OCI-LY7 (cell line): ENCODE data around the gene KHDRBS1. TPM values are rescaled to one million over a fixed set of nuclear protein-coding genes. Genes with fewer than 3 reads are reported as not detected.
A peak's percentile ranks its signal among the peaks of the same experiment; 100 is the strongest.

ENCODE experiments used
- Bru-seq: library from RNA; stranded (reverse); fragments of 400-500 nt; gene quantifications from one replicate; lab custom pipeline; 2021; lab: Mats Ljungman, UMichigan
- BruChase-seq, 2 experiments: library from RNA; stranded (reverse); fragments of 400-500 nt; gene quantifications; one replicate each; lab custom pipeline; 2021; lab: Mats Ljungman, UMichigan
- BruUV-seq: library from RNA; stranded (reverse); fragments of 400-500 nt; replicated peaks from 2 replicates; lab custom pipeline; 2021; lab: Mats Ljungman, UMichigan
- CTCF ChIA-PET: fragments of 300-600 bp; sonication (Branson Sonifier 250); formaldehyde crosslinking; loops from one replicate; lab custom pipeline; 2022; ENCODE audit warnings: antibody characterized with exemption; ENCODE audit not compliant: unreplicated experiment; lab: Charles Lee
- POLR2A ChIA-PET: fragments of 300-600 bp; sonication (Branson Sonifier 250); formaldehyde crosslinking; loops from one replicate; lab custom pipeline; 2022; ENCODE audit warnings: antibody characterized with exemption; lab: Charles Lee
- DNase-seq: peaks from one replicate; pipeline ENCODE4 v3.0.0-alpha.2; 2015; ENCODE audit warnings: low spot score
- H2AFZ ChIP-seq: fragments of 200-600 bp; sonication (generic), shearing (Covaris generic); 2 replicates; pipeline ENCODE4 v1.6.1; 2014; ENCODE audit warnings: mild to moderate bottlenecking, antibody characterized with exemption, low read length, moderate library complexity
- H3K27ac ChIP-seq: fragments of 200-600 bp; sonication (generic); 2 replicates; pipeline ENCODE4 v1.5.1; 2014; ENCODE audit warnings: mixed run types, low read depth, mild to moderate bottlenecking, moderate library complexity, low read length, inconsistent platforms; ENCODE audit not compliant: poor library complexity, severe bottlenecking
- H3K36me3 ChIP-seq: fragments of 200-600 bp; sonication (generic); 2 replicates; pipeline ENCODE4 v1.6.1; 2014; ENCODE audit warnings: mild to moderate bottlenecking, antibody characterized with exemption, low read length, moderate library complexity, mixed read lengths; ENCODE audit not compliant: insufficient read depth
- H3K4me1 ChIP-seq: fragments of 200-600 bp; sonication (generic); 2 replicates; pipeline ENCODE4 v1.5.1; 2014; ENCODE audit warnings: mild to moderate bottlenecking, low read length; ENCODE audit not compliant: insufficient read depth, poor library complexity, severe bottlenecking
- H3K4me2 ChIP-seq: fragments of 200-600 bp; sonication (generic); 2 replicates; pipeline ENCODE4 v1.6.1; 2014; ENCODE audit warnings: mild to moderate bottlenecking, low read length
- H3K4me3 ChIP-seq: fragments of 200-600 bp; sonication (generic); 2 replicates; pipeline ENCODE4 v1.5.1; 2014; ENCODE audit warnings: mild to moderate bottlenecking, low read depth, low read length; ENCODE audit not compliant: poor library complexity, severe bottlenecking
- H3K79me2 ChIP-seq: fragments of 200-600 bp; sonication (generic); 2 replicates; pipeline ENCODE4 v1.6.1; 2016; ENCODE audit warnings: low read depth, mild to moderate bottlenecking, low read length, moderate library complexity, mixed read lengths; ENCODE audit not compliant: insufficient read depth
- H3K9me2 ChIP-seq: fragments of 200-600 bp; sonication (generic); 2 replicates; pipeline ENCODE4 v1.6.1; 2016; ENCODE audit warnings: mild to moderate bottlenecking, low read length, mixed read lengths; ENCODE audit not compliant: insufficient read depth
- H3K9me3 ChIP-seq: fragments of 200-600 bp; sonication (generic); 2 replicates; pipeline ENCODE4 v1.6.1; 2014; ENCODE audit warnings: mild to moderate bottlenecking, mixed run types, low read length, mixed read lengths
- H4K20me1 ChIP-seq: fragments of 200-600 bp; sonication (generic); 2 replicates; pipeline ENCODE4 v1.6.1; 2014; ENCODE audit warnings: mild to moderate bottlenecking, antibody characterized with exemption, low read length, moderate library complexity, mixed read lengths; ENCODE audit not compliant: insufficient read depth
- EZH2phosphoT487 ChIP-seq: fragments of 200-600 bp; sonication (generic); IDR thresholded peaks from 2 replicates; pipeline ENCODE4 v1.6.1; 2018; ENCODE audit warnings: low read depth, borderline replicate concordance, mild to moderate bottlenecking, mixed run types, antibody characterized with exemption, low read length, moderate library complexity, mixed read lengths
- intact Hi-C: fragments of 100-400 bp; cut with micrococcal nuclease; formaldehyde crosslinking; loops from one replicate; pipeline ENCODE4 v1.10.0; 2022; ENCODE audit not compliant: unreplicated experiment
- long read RNA-seq: library from polyadenylated mRNA; stranded (forward); transcript quantifications from one replicate; pipeline ENCODE4 v2.0.0, GENCODE V29; 2022
- total RNA-seq, 2 experiments: library from RNA; depleted of rRNA in 1 of 2; stranded (reverse); fragments of >200 nt in 1 of 2; shearing (Covaris generic) in 1 of 2; gene quantifications; 2 replicates each; pipeline ENCODE4 v1.2.3, GENCODE V29; 2014 to 2022
- TF ChIP-seq, protein P1 (sequence below): fragments of 200-600 bp; sonication (generic); conservative IDR thresholded peaks from 2 replicates; pipeline ENCODE4 v1.5.1; 2014; ENCODE audit warnings: mild to moderate bottlenecking, antibody characterized with exemption, low read length, moderate library complexity, mixed read lengths

Gene KHDRBS1, protein sequence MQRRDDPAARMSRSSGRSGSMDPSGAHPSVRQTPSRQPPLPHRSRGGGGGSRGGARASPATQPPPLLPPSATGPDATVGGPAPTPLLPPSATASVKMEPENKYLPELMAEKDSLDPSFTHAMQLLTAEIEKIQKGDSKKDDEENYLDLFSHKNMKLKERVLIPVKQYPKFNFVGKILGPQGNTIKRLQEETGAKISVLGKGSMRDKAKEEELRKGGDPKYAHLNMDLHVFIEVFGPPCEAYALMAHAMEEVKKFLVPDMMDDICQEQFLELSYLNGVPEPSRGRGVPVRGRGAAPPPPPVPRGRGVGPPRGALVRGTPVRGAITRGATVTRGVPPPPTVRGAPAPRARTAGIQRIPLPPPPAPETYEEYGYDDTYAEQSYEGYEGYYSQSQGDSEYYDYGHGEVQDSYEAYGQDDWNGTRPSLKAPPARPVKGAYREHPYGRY
- total RNA-seq (2014; rRNA removed; shearing (Covaris generic)) (87.7 and 94.7 TPM in 2 replicates), total RNA-seq (2022) (200 and 220 TPM in 2 replicates), Bru-seq, nascent RNA (percentile 93 among the genes with signal in this experiment), BruChase-seq, experiment 1, labeled RNA remaining after a 6-hour chase (percentile 97 among the genes with signal in this experiment), BruChase-seq, experiment 2, labeled RNA remaining after a 2-hour chase (percentile 92 among the genes with signal in this experiment)
- long read RNA-seq, transcript KHDRBS1-202 (9 exons, 2,757 nt): major isoform, 400 of 495 reads
- long read RNA-seq, partial matches to known transcripts: 61 of 495 reads
- long read RNA-seq, other reads (novel, unspliced or antisense): 27 of 495 reads

DNA sequence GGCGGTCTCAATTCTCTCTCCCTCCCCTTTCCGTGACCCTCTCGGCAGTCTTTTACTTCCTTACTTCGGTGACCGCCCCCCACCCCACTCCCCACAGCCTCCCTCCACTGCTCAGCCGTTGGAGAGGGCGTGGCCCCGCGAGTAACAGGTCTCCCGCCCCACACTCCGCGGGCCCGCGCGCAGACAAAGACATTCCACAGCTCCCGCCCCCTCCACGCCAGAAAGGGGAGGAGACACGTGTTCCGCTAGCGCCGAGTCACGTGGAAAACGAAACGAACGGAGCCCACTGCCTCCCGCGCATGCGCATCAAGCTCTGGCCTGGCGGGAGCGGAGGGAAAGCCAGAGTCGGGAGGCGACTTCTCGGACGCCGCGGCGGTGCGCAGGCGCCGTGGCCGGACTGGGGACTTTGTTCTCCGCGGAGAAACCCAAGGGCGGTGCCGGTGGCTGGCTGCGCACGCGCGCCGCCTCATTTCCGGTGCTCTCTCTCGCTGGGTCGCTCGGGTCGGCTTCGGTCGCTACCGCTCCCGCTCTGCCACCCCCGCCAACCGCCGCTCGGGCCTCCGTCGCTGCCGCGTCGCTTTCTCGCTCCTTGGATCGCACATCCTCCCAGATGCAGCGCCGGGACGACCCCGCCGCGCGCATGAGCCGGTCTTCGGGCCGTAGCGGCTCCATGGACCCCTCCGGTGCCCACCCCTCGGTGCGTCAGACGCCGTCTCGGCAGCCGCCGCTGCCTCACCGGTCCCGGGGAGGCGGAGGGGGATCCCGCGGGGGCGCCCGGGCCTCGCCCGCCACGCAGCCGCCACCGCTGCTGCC lies at the start of gene KHDRBS1:
Gene KHDRBS1, plus strand, starts transcription at position 483 of the 813 bp plus-strand sequence. Its CDS starts 128 bp downstream, at position 611.
- intact Hi-C loops: loop anchor here (2.0 kb wide), 1 partner anchor 75 kb away; the partner anchor contains the start of gene PTP4A2
- peaks cover 49% of the 10 kb centered on the region for H3K79me2 ChIP-seq

DNA sequence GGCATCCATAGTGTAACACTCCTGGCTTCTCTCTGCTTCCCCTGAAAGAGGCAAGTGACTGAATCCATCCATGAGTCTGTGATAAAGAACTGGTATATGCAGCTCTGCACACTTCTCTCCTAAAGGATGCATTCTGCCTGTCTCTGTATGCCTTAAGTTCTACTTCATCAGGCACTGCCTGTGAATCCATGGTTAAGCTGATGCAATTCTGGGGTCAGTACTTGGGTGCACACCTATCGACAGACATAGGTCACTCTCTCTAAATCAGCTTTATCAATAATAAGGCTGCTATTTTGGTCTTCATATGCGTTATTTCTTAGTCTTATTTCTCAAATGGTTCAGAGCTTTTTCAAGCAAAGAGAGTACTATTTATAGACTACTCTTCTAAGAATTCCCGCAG lies 42.8 kb upstream of the KHDRBS1 start:
- ChIA-PET CTCF (no interaction called here), POLR2A (interaction anchor here (0.6 to 1.4 kb wide), 5 partner anchors 9 to 21 kb away, joined by 3 to 7 read pairs (median 4); no protein-coding TSS in a partner anchor)
- Histone ChIP-seq H3K27ac (no peak overlapping the region), H3K4me1 (no peaks in the 10 kb centered on the region), H3K9me3 (no peaks in the 10 kb centered on the region), H2AFZ (no peak overlapping the region), H3K4me2 (no peak overlapping the region), H3K36me3 (no peaks in the 10 kb centered on the region), H3K9me2 (no peaks in the 10 kb centered on the region), H3K4me3 (no peak overlapping the region), H4K20me1 (no peaks in the 10 kb centered on the region), H3K79me2 (no peaks in the 10 kb centered on the region)
- BruUV-seq: no TSS peak
- DNase-seq: no peak
- intact Hi-C loops: no loop called here
- no peak for TF ChIP-seq EZH2phosphoT487
- TF ChIP-seq, protein P1, sequence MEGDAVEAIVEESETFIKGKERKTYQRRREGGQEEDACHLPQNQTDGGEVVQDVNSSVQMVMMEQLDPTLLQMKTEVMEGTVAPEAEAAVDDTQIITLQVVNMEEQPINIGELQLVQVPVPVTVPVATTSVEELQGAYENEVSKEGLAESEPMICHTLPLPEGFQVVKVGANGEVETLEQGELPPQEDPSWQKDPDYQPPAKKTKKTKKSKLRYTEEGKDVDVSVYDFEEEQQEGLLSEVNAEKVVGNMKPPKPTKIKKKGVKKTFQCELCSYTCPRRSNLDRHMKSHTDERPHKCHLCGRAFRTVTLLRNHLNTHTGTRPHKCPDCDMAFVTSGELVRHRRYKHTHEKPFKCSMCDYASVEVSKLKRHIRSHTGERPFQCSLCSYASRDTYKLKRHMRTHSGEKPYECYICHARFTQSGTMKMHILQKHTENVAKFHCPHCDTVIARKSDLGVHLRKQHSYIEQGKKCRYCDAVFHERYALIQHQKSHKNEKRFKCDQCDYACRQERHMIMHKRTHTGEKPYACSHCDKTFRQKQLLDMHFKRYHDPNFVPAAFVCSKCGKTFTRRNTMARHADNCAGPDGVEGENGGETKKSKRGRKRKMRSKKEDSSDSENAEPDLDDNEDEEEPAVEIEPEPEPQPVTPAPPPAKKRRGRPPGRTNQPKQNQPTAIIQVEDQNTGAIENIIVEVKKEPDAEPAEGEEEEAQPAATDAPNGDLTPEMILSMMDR: no peak

More for the DNA sequence above, at the start of gene KHDRBS1:
- ChIA-PET CTCF (interaction anchor here (0.6 kb wide), 1 partner anchor 69 kb away, joined by 5 read pairs; no protein-coding TSS in a partner anchor), POLR2A (interaction anchor here (0.6 to 2.0 kb wide), 8 partner anchors 8 to 859 kb away, joined by 3 to 9 read pairs (median 4); no protein-coding TSS in a partner anchor)
- Histone ChIP-seq H3K9me3 (no peaks in the 10 kb centered on the region), H3K36me3 (peaks cover 30% of the 10 kb centered on the region), H3K4me2 (peak within 1 kb of the TSS; percentile 92), H3K4me1 (peaks cover 23% of the 10 kb centered on the region), H3K27ac (peak within 1 kb of the TSS; percentile 84), H3K9me2 (no peaks in the 10 kb centered on the region), H4K20me1 (peaks cover 14% of the 10 kb centered on the region), H3K4me3 (peak within 1 kb of the TSS; percentile 99), H2AFZ (peak within 1 kb of the TSS; percentile 59)
- no TSS peak for BruUV-seq
- TF ChIP-seq EZH2phosphoT487: no peak
- TF ChIP-seq, protein P1: no peak
- DNase-seq: peak; percentile 99
